Stimulated activated CD4-positive, alpha-beta T cell treated with anti-CD3 and anti-CD28 coated beads, Interleukin-4, amount 100 ng/mL, for 4 hours (primary cell): ENCODE measurements around the gene PML.
"Not testable (repeated sequence)": the region's sequence is repeated elsewhere in the genome, so short reads cannot be mapped to it uniquely, and the experiment has no call there.

Experiments
- DNase-seq, 2 experiments: peaks; one replicate each; pipeline ENCODE4 v3.0.0-alpha.2; 2020

The PML gene

DNA sequence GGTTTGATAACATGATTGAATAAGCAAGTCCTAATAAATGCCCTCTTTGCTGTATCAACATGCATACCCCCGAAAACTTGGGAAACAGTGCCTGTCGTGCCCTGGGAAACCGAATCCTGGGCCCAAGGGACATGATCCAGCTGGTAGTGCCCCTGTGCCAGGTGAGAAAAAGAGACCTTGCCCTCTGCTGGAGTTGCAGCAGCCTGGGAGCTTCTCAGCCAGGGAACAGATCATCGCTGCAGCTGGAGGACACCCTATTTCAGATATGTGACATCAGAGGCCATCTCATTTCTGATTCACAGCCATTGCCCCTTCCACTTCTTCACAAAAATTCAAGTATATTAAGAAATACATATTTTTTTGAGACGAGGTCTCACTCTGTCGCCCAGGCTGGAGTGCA, 34.7 kb upstream of the PML start:
- no peak for DNase-seq

DNA sequence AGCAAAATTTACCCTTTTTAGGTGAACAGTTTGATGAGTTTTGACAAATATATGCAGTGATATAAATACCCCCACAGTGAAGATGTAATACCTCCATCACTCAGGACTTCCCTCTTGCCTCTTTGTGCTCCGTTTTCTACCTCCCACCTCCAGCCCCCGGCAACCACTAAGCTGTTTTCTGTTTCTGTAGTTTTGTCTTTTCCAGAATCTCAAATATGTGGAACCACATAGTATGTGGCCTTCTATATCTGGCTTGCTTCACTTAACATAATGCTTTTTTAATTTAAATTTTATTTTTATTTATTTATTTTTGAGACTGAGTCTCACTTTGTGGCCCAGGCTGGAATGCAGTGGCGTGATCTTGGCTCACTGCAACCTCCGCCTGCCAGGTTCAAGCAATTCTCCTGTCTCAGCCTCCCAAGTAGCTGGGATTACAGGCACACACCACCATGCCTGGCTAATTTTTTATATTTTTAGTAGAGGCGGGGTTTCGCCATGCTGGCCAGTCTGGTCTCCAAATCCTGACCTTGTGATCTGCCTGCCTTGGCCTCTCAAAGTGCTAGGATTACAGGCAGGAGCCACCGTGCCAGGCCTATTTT, 33.9 kb upstream of the PML start:
- DNase-seq: not testable (repeated sequence)

DNA sequence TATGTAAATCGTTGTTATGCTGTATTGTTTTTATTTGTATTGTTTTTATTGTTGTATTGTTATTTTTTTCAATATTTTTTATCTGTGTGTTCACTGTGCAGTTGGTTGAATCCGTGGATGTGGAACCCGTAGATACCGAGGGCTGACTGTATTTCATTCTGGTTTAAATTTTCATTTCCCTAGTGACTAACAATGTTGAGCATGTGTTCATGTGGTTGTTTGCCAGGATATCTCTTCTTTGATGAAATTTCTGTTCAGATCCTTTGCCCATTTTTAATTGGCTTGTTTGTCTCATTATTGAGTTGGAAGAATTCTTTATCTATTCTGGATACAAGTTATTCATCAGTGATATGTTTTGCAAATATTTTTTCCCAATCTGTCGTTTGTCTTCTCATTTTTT, 32.1 kb upstream of the PML start:
- DNase-seq: no peak

DNA sequence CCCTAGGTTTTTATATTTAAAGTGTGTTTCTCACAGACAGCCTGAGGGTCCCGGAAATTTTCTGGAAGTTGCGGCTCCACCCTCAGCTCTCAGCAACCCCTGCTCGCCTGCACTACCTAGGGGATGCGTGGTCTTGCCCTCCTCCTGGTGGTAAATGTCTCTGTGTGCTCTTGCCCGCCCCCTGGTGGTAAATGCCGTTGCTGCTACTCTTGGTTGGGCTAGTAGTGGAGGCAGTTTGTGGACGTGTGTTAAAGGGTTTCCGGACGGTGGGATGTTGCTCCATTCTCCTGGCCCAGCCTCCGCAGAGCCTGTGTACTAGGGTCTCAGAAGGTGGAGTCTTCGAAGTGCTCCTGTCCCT, 29.8 kb upstream of the PML start:
- DNase-seq: peak; percentile 76 to 81

DNA sequence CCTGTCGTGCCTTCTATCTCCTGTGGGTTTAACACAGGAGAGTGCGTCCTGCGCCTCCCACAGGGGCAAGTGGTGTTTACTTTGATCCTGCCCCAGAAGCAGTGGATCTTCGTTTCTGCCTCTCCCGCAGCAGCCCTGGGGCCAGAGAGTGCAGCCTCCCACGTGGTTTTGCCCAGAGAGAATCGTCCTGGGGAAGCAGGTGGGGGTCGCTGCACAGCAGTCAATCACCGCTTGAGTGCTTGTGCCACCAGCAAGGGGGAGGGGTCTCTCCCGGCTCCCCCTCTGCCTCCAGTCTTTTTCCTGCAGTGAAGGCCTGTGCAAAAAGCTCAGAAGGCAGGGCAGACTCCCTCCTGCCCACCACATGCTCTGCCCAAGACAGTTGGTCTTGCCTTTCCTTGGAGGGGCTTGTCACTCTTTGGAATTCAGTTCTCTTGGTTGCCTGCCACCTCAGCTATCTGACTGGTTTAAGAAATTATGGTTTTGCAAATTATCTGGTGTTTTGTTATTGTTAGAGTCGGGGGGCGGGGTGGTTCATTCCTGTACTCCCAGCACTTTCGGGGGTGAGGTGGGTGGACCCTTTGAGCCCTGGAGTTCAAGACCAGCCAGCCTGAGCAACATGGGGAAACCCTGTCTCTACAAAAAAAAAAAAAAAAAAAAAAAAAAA, 29.3 kb upstream of the PML start:
- DNase-seq: peak; percentile 28 to 30

DNA sequence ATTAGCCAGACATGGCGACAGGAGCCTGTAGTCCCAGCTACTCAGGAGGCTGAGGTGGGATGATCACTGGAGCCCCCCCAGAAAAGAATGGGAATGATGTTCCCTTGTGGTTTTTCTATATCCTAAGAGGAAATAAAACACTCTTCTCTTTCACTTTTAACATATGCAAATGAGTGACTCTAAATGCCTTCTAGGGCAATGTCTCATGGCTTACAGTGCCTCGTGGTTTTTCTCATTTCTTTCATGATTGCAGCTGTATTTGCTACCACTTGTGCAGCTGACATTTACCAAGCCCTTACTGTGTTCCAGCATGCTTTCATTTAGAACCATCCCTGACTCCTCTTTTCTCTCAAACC, 28.8 kb upstream of the PML start:
- peak in 1 of 2 experiments; percentile 9 for DNase-seq

DNA sequence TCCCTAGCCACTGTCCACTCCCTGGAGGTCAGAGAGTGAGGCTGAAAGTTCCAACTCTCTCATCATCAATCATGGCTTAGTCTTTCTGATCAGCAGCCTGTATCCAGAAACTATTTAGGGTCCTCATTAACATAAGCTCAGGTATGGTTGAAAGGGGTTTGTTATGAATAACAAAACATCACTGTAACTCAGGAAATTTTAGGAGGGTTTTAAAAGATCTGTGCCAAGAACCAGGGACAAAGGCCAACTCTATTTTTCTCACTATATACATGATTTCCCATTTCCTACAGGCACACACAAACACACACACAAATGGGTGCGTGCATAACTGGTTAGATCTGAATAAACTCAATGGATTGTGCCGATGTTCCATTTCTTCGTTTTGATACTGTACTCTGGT, 26.1 kb upstream of the PML start:
- no peak for DNase-seq

DNA sequence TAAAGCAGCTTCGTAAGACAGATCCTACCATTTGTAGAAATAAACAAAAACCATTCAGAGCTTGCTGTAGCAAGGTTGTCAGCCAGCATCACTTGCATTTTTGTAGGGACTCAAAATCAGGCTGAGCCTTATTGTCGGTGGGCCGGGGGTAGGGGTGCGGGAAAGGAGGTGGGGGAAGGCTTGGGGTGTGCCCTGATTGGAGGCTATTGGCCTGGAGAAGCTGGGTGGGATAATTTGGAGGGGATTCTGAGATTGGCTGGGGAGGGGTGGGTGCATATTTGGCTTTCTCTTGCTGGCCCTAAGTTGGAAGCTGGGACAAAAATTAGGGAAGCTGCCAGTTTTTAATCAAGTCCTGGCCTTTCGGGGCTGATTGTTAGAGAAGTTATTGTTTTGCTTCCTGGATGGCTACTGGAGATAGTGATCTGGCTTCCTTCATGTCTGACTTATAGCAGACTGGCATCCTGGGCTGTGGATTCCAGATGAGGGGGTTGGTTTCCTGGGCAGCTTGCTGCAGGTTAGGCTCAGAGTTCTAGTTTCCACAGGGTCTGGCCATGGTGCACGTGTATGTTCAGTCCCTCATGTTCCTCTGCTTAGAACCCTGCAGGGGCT, 25.3 kb upstream of the PML start:
- DNase-seq: no peak

DNA sequence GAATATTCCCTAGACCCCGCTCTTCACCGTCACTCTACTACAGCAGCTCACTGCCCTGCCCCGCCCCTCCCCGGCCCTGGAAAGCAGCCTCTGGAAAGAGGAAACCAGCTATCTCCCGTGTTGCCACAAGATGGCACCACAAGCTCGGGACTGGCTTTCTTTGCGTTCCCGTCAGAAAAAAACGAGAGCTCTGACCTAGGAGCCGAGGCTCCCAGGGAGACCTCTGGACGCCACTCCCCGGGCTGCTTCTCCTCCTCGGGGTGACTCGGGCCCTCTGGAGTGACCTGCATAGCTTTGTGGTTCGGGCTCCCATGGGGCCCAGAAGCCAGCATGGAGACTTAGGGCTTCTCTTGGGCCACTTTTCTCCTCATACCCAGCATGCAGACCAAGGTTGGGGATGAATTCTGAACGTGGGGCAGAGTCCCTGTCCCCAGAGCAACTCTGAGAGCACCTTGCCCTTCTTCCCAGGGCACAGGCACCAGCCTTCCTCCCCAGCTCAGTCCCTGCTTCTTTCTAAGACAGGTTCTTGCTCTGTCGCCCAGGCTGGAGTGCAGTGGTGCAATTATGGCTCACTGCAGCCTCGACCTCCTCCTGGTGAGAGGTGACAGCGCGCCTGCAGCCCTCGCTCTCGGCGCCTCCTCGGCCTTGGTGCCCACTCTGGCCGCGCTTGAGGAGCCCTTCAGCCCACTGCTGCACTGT, 21.4 kb upstream of the PML start:
- peak; percentile 73 to 74 for DNase-seq

DNA sequence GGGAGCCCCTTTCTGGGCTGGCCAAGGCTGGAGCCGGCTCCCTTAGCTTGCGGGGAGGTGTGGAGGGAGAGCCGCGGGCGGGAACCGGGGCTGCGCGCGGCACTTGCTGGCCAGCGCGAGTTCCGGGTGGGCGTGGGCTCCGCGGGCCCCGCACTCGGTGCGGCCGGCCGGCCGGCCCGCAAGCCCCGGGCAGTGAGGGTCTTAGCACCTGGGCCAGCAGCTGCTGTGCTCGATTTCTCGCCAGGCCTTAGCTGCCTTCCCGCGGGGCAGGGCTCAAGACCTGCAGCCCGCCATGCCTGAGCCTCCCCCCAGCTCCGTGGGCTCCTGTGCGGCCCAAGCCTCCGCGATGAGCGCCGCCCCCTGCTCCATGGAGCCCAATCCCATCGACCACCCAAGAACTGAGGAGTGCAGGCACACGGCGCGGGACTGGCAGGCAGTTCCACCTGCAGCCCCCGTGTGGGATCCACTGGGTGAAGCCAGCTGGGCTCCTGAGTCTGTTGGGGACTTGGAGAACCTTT, 20.8 kb upstream of the PML start:
- not testable (repeated sequence) for DNase-seq

DNA sequence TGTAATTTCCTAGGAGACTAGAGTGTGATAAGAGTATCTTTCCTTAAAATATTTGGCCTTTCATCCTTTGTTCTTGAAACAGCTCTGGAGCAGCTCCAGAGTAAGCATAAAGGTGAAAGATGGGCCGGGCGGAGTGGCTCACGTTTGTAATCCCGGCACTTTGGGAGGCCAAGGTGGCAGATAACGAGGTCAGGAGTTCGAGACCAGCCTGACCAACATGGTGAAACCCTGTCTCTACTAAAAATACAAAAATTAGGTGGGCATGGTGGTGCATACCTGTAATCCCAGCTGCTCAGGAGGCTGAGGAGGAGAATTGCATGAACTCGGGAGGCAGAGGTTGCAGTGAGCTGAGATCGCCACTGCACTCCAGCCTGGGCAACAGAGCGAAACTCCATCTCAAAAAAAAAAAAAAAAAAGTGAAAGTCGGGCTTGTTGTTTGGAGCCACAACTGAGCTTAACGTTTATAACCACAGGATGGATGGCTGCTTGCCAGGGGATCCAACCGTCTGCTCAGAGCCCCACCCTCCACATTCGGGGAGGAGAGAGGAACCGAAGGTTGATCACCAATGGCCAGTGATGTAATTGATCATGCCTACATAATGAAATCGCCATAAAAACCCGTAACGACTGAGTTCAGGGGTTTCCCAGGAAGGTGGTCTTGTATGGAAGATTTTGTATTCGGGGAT, 18.9 kb upstream of the PML start:
- peak in 1 of 2 experiments; percentile 23 for DNase-seq

DNA sequence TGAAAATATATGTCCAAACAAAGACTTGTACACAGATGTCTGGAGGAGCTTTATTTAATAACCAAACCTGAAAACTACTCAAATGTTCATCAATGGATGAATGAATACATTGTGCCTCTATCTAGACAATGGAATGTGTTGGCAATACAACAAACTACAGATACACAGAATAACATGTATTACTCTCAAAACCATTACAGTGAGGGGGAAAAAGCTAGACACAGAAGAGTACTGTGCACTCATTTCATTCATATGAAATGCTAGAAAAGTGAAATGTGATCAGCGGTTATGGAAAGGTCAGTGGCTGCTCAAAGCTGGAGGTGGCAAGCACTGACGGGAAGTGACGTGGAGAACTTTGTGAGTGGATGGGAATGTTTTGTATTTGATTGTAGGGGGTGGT, 15.6 kb upstream of the PML start:
- DNase-seq: no peak

DNA sequence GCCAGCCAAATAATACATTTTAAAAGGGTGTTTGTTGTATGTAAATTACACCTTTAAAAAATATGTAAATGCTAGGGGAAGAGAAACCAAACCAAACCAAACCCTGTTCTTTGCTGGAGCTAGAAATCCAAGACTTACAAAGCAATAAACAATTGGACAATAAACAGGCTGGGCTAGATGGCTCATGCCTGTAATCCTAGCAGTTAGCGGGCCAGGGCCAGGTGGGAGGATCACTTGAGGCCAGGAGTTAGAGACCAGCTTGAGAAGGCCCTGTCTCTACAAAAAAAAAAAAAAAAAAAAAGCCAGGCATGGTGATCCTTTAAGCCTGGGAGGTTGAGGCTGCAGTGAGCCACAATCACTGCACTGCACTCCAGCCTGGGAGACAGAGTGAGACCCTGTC, 14.9 kb upstream of the PML start:
- no peak for DNase-seq

DNA sequence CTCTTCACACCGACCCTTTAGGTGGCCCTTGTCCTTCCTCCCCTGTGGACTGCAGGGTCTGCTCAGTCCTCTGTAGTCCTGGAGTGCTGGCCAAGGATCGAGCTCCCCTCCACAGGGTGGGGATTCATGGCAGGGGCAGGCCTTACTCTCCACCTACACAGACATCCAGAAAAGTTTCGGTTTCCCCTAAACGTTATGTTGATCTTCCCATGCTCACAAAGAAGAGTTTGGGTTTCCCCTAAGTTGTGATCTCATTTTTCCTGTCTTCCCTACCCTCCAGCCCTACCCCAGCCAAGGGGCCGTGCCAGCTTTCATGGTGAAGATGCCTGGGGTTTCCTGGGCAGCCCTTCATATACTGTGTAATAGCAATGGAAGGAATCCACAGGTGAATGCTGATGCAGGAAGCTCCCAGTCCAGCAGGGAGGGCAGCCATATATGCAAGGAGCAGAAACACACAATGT, 12.7 kb upstream of the PML start:
- peak in 1 of 2 experiments; percentile 53 for DNase-seq

DNA sequence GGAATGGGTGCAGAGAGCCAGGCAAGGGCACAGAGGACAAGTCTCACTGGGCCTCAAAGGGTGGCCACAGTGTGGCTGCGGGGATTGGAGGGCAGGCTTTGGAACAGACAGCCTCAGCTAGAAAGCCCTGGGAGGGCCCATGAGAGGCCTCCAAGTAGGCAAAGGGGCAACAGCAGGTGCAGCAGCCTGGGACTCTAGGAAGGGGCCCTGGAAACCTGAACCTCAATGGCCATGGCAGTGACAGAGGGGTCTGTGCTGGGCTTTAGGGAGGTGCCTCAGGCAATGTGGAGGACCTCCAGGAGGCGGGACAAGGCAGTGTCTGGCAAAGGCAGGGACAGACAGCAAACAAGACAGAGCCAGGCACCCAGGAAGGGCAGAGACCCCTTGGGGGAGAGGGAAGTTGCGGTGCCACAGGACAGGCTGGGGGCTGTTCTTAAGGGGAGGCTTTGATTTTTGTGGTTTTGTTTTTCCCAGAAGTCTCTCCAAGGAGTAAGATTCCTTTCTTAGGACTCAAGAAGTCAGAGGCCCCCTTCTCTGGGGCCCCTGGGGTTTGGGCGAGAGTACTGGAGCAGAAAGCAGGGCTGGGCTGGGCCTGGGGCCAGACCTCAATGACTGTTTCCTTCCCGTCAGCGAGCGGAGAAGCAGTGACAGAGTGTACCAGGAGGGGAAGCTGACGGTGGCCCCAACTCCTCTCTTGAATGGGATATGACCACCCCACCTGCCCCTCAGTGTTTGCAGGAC, 12.1 kb upstream of the PML start:
- peak in 1 of 2 experiments; percentile 55 for DNase-seq

DNA sequence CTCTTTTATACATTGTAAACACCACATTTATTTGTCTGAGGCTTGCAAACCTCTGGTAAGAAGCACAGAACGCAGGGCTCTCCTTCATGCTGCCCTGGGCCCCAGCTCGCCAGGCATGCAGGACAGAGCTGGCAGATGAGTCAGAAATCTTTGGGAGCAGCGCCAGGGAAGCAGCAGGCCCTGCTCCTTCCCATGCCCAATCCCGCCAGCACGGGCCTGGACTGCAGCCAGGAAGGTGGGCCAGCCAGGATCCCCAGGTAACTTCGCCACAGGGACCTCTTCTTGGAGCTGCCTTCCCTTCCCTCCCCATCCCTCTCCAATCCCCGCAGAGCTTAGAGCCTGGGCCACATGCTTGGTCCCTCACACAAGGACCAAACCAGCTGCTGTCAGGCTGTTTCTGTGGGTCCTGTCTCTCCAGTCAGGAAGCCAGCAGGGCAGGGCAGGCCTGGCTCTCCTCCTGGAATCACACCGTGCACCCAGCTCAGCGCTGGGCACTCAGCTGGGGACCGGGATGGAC, 11.2 kb upstream of the PML start:
- no peak for DNase-seq

DNA sequence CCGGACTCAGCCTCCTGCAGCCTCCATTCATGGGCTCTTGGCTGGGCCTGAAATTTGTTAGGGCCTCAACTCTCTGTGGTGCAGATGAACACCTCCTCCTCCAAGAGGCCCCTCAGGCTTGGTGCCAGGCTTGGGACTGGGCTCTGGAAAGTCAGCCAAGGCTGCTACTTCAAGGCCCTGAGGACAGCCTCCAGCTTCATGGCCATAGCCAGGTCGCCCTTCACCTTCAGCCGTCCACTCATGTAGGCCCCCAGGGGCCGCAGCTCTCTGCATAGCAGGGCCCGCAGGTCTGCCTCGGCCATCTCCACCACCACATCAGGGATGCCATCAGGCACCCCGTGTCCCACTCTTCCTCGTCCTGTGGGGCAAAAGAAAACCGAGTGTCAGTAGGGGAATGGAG, 10.7 kb upstream of the PML start:
- no peak for DNase-seq

DNA sequence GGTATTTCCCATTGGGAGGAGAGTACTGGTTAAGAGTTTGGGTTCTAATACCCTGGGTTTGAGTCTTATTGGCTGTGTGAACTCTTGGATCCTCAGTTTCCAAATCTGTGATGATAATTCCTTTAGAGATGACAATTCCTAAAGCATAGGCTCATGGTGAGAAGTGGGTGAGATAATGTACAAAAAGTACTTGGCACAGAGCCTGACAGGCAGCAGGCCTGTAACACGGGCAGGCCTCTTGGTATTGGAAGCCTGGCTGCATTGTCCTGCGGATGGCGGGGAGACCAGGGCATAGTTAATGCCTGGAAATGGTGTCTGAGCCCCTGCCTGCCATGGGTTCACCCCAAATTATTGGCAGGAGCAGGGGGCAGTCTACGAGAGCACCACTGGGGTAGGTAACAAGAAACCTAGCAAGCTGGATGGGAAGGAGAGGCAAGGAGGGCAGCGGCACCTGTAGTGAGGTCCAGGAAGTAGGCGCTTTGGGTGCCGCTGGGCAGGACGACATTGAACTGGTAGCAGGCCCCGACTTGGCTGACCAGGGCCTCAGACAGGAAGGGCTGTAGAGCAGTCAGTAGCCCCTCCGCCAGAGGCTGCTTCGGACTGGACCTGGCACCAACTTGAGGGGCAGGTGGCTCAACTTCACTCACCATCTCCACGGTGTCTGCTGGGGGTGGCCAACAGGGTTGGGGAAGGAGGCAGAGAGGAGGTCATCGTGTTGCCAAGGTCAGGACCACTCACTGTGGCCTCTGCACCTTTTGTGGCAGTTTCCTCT, 10.1 kb upstream of the PML start:
- DNase-seq: no peak

DNA sequence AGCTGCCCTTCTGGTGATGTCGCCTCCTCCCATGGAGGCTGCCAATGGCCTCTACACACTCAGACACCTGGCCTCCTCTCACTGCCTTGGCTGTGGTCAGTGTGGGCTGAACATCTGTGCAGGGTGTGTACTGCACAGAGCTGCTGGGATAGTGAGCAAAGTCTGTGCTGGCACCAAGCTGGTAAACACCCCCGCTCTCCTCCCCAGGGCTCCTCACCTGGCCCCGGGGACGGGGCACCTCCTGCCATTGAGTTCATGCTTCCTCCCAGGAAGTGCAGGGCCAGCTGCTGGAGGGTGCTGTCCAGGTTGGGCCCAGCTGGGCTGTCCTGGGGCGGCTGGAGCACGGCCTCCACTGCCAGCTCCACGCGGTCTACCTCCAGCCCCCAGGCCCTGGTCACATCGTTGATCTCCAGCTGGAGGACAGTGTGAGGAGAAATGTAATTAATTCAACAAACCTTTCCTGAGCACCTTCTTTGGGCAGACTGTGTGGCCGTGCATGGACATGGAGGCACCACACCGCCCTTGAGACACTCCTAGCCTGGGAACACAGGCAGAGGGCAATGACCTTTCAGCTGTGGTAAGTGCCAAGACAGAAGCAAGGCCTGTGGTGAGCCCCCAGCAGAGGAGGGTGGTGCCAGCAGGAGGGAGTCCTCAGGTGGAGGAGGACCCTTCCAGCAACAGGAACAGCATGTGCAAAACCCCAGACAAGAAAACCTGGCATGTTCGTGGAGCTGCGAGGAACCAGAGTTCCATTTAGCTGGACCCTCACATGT, 9.2 kb upstream of the PML start:
- no peak for DNase-seq

DNA sequence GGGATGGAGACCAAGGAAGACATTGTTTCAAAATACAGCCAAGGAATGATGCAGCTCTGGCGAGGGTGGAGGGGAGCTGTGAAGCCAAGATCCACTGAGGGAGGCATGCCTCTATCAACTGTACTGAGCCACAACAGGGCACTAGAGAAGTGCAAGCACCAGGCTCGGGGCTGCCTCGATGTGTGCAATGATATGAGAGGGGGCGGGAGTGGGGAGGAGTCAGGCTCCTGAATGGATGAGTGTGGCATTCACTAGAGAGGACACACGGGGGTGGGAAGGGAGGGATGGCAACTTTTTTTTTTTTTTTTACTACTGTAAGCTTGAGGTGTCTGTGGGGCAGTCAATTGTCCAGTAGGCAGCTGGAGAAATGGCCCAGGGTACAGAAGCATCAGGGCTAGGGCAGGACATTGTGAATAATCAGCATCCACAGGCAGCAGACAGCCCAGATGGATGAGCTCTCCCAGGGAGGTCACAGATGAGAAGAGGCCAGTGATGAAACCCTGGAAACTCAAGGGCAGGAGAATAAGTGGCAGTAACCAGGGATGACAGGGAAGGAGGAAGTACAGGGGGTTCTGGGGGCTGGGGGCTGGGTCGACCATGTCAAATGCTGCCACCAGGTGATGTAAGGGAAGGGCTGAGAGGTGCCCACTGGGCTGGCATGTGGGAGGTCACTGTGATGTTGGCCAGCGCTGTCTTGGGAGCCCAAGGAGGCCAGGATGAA, 8.3 kb upstream of the PML start:
- no peak for DNase-seq
